Heart left ventricle (tissue), 16 donors: ENCODE results near the gene SERAC1. TPM values are rescaled to one million over a fixed set of nuclear protein-coding genes. Genes with fewer than 3 reads are reported as not detected.
"Not testable (repeated sequence)": the region's sequence is repeated elsewhere in the genome, so short reads cannot be mapped to it uniquely, and the experiment has no call there.

Source experiments
- ATAC-seq, 4 donors: fragments of 200-7000 bp; cut with Tn5 transposase; one replicate each; pipeline ENCODE4 v1.9.1; 2020 to 2022; ENCODE audit warnings: moderate library complexity in 4 of 4, mild to moderate bottlenecking in 3 of 4, moderate number of reproducible peaks in 1 of 4
- DNase-seq, 5 donors: peaks; one replicate each; pipeline ENCODE4 v3.0.0-alpha.2; 2020
- H3K27ac ChIP-seq, 12 donors: fragments of 200-600 bp; sonication (generic) in 4 of 12; one replicate each; pipeline versions ENCODE4 v1.5.0 to v1.8.0; 2016 to 2022; ENCODE audit warnings: mild to moderate bottlenecking in 2 of 12
- H3K27me3 ChIP-seq, 9 donors: fragments of 200-600 bp; sonication (generic) in 2 of 9; one replicate each; pipeline versions ENCODE4 v1.5.1 to v1.8.0; 2016 to 2022; ENCODE audit warnings: mild to moderate bottlenecking in 3 of 9
- H3K36me3 ChIP-seq, 9 donors: fragments of 200-600 bp; sonication (generic) in 2 of 9; one replicate each; pipeline versions ENCODE4 v1.5.0 to v1.8.0; 2018 to 2022; ENCODE audit warnings: mild to moderate bottlenecking in 2 of 9
- H3K4me1 ChIP-seq, 12 donors: fragments of 200-600 bp; sonication (generic) in 4 of 12; one replicate each; pipeline versions ENCODE4 v1.5.0 to v1.8.0; 2016 to 2022; ENCODE audit warnings: mild to moderate bottlenecking in 3 of 12
- H3K4me3 ChIP-seq, 12 donors: fragments of 200-600 bp; sonication (generic) in 4 of 12; one replicate each; pipeline versions ENCODE4 v1.5.0 to v1.8.0; 2017 to 2022; ENCODE audit warnings: mild to moderate bottlenecking in 9 of 12, moderate library complexity in 4 of 12
- H3K9me3 ChIP-seq, 12 donors: fragments of 200-600 bp; sonication (generic) in 4 of 12; one replicate each; pipeline versions ENCODE4 v1.5.0 to v1.8.0; 2016 to 2022; ENCODE audit warnings: mild to moderate bottlenecking in 1 of 12
- CTCF ChIP-seq, 12 donors: fragments of 200-600 bp; sonication (generic) in 4 of 12; IDR thresholded peaks; one replicate each; pipeline versions ENCODE4 v1.5.0 to v1.8.0; 2018 to 2022; ENCODE audit warnings: antibody characterized with exemption in 12 of 12, mild to moderate bottlenecking in 5 of 12
- POLR2A ChIP-seq, 2 donors: fragments of 450-650 bp; IDR thresholded peaks; one replicate each; pipeline ENCODE4 v1.6.1; 2017; ENCODE audit warnings: antibody characterized with exemption in 2 of 2, mild to moderate bottlenecking in 2 of 2, moderate library complexity in 2 of 2
- WGBS, 4 donors: extraction: QIAGEN DNeasy Blood & Tissue Kit in 2 of 4; methylation state at CpG; one replicate each; pipeline versions ENCODE4 v1.1.5 to v1.1.7; 2013 to 2018; 5-methylcytosine and 5-hydroxymethylcytosine counted together
- intact Hi-C, 10 donors: fragments of 100-400 bp; cut with DNase I; formaldehyde crosslinking; loops; one replicate each; pipeline versions ENCODE4 v1.11.1 to v1.14.2; 2022
- polyA plus RNA-seq, 2 donors: library from polyadenylated mRNA; stranded (reverse); fragments of 200-250 nt; gene quantifications; one replicate each; pipeline ENCODE4 v1.2.3, GENCODE V29; 2013
- total RNA-seq, 9 donors: library from RNA; depleted of rRNA in 2 of 9; stranded (reverse); fragments of >200 nt in 2 of 9; fragmentation: NEBNext Ultra II Directional in 3 of 9; extraction: Animal tissue kit (Norgen Biotek cat#: 25700) in 3 of 9; gene quantifications; one replicate each; pipeline versions ENCODE4 v1.1.0 to v1.2.4, GENCODE V29; 2016 to 2023
- donor health status: ischemic (EF 13 %, LVEDD 7.1; RV severe dilation, severe dysfunction).
- donor health status: healthy with polysubstance abuse.
- donor health status: DM: no; HTN: yes; CAD: no.
- donor health status: DM: no; HTN: no; CAD: no.
- donor health status: ischemic (EF 25% LVEDD 6.9; RV normal size, moderate dysfunction).
- donor health status: ischemic (EF 25% LVEDD 5.7; RV mildly dilated, moderate dysfunction).
- donor health status: healthy.
- donor health status: DM: yes; HTN: yes; CAD: no.
- donor health status: ischemic (EF 35%, LVEDD 5.7; RV mildly dilated, moderate dysfunction).
- donor health status: nonischemic (EF 11% LVEDD 7.7; RV severe dilation, severe dysfunction).
- donor health status: DM: yes; HTN: yes; CAD: no.
- donor health status: PGD.
- donor health status: ischemic (EF 29% LVEDD 5.4; RV normal size, mild dysfunction).
- donor health status: nonischemic (EF 23%, LVEDD 6.1; RV moderate dilation, normal function).

The SERAC1 gene
- total and polyA plus RNA-seq, 11 donors: 1.5 to 7.0 (median 5.5) TPM

GRCh38 chr6:158185729-158186456 lies 17.8 kb upstream of the SERAC1 start:
- Histone ChIP-seq H3K4me1 (no peaks in the 10 kb centered on the region), H3K9me3 (no peaks in the 10 kb centered on the region), H3K27ac (no peak overlapping the region), H3K36me3 (peaks cover 0 to 37% (median 10%) of the 10 kb centered on the region in 9 donors), H3K27me3 (no peaks in the 10 kb centered on the region), H3K4me3 (no peak overlapping the region)
- no peak for DNase-seq
- 88 to 91% (median 90%) methylated on average over 8 of the region's 8 CpGs for WGBS, 4 donors
- TF ChIP-seq POLR2A (IDR thresholded peaks at IDR 0.05) (no peak), CTCF (IDR thresholded peaks at IDR 0.05) (no peak)
- no peak for ATAC-seq
- intact Hi-C loops: no loop called here

GRCh38 chr6:158184608-158185007 lies 16.5 kb upstream of the SERAC1 start:
- Histone ChIP-seq H3K9me3 (peaks cover 0 to 2% (median 0%) of the 10 kb centered on the region in 12 donors), H3K27me3 (no peaks in the 10 kb centered on the region), H3K27ac (no peak overlapping the region), H3K4me3 (no peak overlapping the region), H3K4me1 (no peaks in the 10 kb centered on the region), H3K36me3 (peaks cover 0 to 34% (median 10%) of the 10 kb centered on the region in 9 donors)
- TF ChIP-seq CTCF (IDR thresholded peaks at IDR 0.05): no peak
- TF ChIP-seq POLR2A (IDR thresholded peaks at IDR 0.05): no peak
- no peak for DNase-seq
- no peak for ATAC-seq
- intact Hi-C loops: no loop called here

GRCh38 chr6:158183174-158183972 lies 15.3 kb upstream of the SERAC1 start:
- H3K4me3 ChIP-seq, DNase-seq, H3K27ac ChIP-seq, H3K27me3 ChIP-seq, H3K4me1 ChIP-seq, intact Hi-C loops, H3K9me3 ChIP-seq, ATAC-seq: not testable (repeated sequence)
- peaks cover 0 to 28% (median 10%) of the 10 kb centered on the region in 9 donors for H3K36me3 ChIP-seq
- 81 to 89% (median 86%) methylated on average over 16 of the region's 16 CpGs for WGBS, 4 donors

GRCh38 chr6:158177712-158178111 lies 9.7 kb upstream of the SERAC1 start:
- DNase-seq, ATAC-seq, H3K27ac ChIP-seq, H3K4me3 ChIP-seq, H3K9me3 ChIP-seq, intact Hi-C loops, H3K27me3 ChIP-seq: not testable (repeated sequence)
- 91 to 100% (median 96%) methylated on average over 3 of the region's 3 CpGs for WGBS, 4 donors
- peaks cover 0 to 13% (median 5%) of the 10 kb centered on the region in 9 donors for H3K36me3 ChIP-seq
- peaks cover 0 to 17% (median 10%) of the 10 kb centered on the region in 12 donors for H3K4me1 ChIP-seq

- Histone ChIP-seq H3K4me3 (no peak overlapping the region), H3K27ac (no peak overlapping the region), H3K36me3 (peaks cover 0 to 26% (median 8%) of the 10 kb centered on the region in 9 donors), H3K4me1 (peaks cover 0 to 21% (median 11%) of the 10 kb centered on the region in 12 donors), H3K9me3 (peaks cover 0 to 4% (median 0%) of the 10 kb centered on the region in 12 donors), H3K27me3 (no peaks in the 10 kb centered on the region)
- DNase-seq (no peak), ATAC-seq (no peak)
- 93 to 98% (median 95%) methylated on average over 3 of the region's 3 CpGs for WGBS, 4 donors
- intact Hi-C loops: no loop called here
- no peak for TF ChIP-seq POLR2A (IDR thresholded peaks at IDR 0.05)
- no peak for TF ChIP-seq CTCF (IDR thresholded peaks at IDR 0.05)
Measured at GRCh38 chr6:158175111-158175510, 7.0 kb upstream of the SERAC1 start.
